HEK293 (cell line): ENCODE data around the gene CAPRIN2.

Experiments used
- ATF2 ChIP-seq: fragments of 450-650 bp; formaldehyde crosslinking; IDR thresholded peaks from 2 replicates; pipeline ENCODE4 v1.5.1; 2016; ENCODE audit warnings: missing biosample characterization, missing genetic modification characterization, low read depth
- BCL11A ChIP-seq: fragments of 450-650 bp; formaldehyde crosslinking; IDR thresholded peaks from 2 replicates; pipeline ENCODE4 v1.5.1; 2016; ENCODE audit warnings: low read depth, missing biosample characterization, missing genetic modification characterization
- BCL11B ChIP-seq: fragments of 450-650 bp; formaldehyde crosslinking; IDR thresholded peaks from 2 replicates; pipeline ENCODE4 v1.5.1; 2016; ENCODE audit warnings: low read depth, missing biosample characterization, missing genetic modification characterization
- CTCF ChIP-seq: fragments of 450-650 bp; formaldehyde crosslinking; IDR thresholded peaks from 2 replicates; pipeline ENCODE4 v1.5.1; 2016; ENCODE audit warnings: missing biosample characterization, missing genetic modification characterization
- FEZF1 ChIP-seq: fragments of 450-650 bp; formaldehyde crosslinking; IDR thresholded peaks from 2 replicates; pipeline ENCODE4 v1.5.1; 2016; ENCODE audit warnings: missing biosample characterization, missing genetic modification characterization
- KLF10 ChIP-seq: fragments of 450-650 bp; IDR thresholded peaks from 2 replicates; pipeline ENCODE4 v1.5.1; 2018; ENCODE audit warnings: missing biosample characterization, mild to moderate bottlenecking, missing genetic modification characterization
- KLF8 ChIP-seq: fragments of 450-650 bp; formaldehyde crosslinking; IDR thresholded peaks from 2 replicates; pipeline ENCODE4 v1.5.1; 2016; ENCODE audit warnings: missing biosample characterization, missing genetic modification characterization
- PRDM6 ChIP-seq: fragments of 450-650 bp; formaldehyde crosslinking; IDR thresholded peaks from 2 replicates; pipeline ENCODE4 v1.5.1; 2017; ENCODE audit warnings: missing biosample characterization, missing genetic modification characterization
- SCRT1 ChIP-seq: fragments of 450-650 bp; formaldehyde crosslinking; IDR thresholded peaks from 2 replicates; pipeline ENCODE4 v1.5.1; 2016; ENCODE audit warnings: missing biosample characterization, missing genetic modification characterization, borderline replicate concordance
- TCF7L2 ChIP-seq: IDR thresholded peaks from 2 replicates; pipeline ENCODE4 v1.6.1; 2011; ENCODE audit warnings: low read depth, mild to moderate bottlenecking, inconsistent platforms, low read length, moderate library complexity, borderline replicate concordance
- TRIM28 ChIP-seq: IDR thresholded peaks from 2 replicates; pipeline ENCODE4 v1.6.1; 2011; ENCODE audit warnings: low read length, control low read depth, borderline replicate concordance
- WT1 ChIP-seq: fragments of 450-650 bp; formaldehyde crosslinking; IDR thresholded peaks from 2 replicates; pipeline ENCODE4 v1.5.1; 2016; ENCODE audit warnings: missing biosample characterization, missing genetic modification characterization
- ZBTB1 ChIP-seq: fragments of 450-650 bp; formaldehyde crosslinking; IDR thresholded peaks from 2 replicates; pipeline ENCODE4 v1.5.1; 2016; ENCODE audit warnings: missing biosample characterization, missing genetic modification characterization
- ZBTB8A ChIP-seq: fragments of 450-650 bp; formaldehyde crosslinking; IDR thresholded peaks from 2 replicates; pipeline ENCODE4 v1.5.1; 2016; ENCODE audit warnings: missing biosample characterization, missing genetic modification characterization
- ZEB2 ChIP-seq: fragments of 450-650 bp; formaldehyde crosslinking; IDR thresholded peaks from 2 replicates; pipeline ENCODE4 v1.5.1; 2016; ENCODE audit warnings: missing biosample characterization, missing genetic modification characterization
- ZNF140 ChIP-seq: fragments of 450-650 bp; formaldehyde crosslinking; IDR thresholded peaks from 2 replicates; pipeline ENCODE4 v1.5.1; 2016; ENCODE audit warnings: missing biosample characterization, missing genetic modification characterization
- ZNF18 ChIP-seq: fragments of 450-650 bp; formaldehyde crosslinking; IDR thresholded peaks from 2 replicates; pipeline ENCODE4 v1.5.1; 2016; ENCODE audit warnings: missing biosample characterization, missing genetic modification characterization
- ZNF266 ChIP-seq: fragments of 450-650 bp; formaldehyde crosslinking; IDR thresholded peaks from 2 replicates; pipeline ENCODE4 v1.5.1; 2016; ENCODE audit warnings: missing biosample characterization, missing genetic modification characterization, low read depth
- ZNF366 ChIP-seq: fragments of 450-650 bp; formaldehyde crosslinking; conservative IDR thresholded peaks from 2 replicates; pipeline ENCODE4 v1.5.1; 2016; ENCODE audit warnings: missing biosample characterization, missing genetic modification characterization
- ZNF580 ChIP-seq: fragments of 450-650 bp; formaldehyde crosslinking; IDR thresholded peaks from 2 replicates; pipeline ENCODE4 v1.5.1; 2016; ENCODE audit warnings: missing biosample characterization, missing genetic modification characterization
- ZNF621 ChIP-seq: fragments of 450-650 bp; formaldehyde crosslinking; IDR thresholded peaks from 2 replicates; pipeline ENCODE4 v1.5.1; 2017; ENCODE audit warnings: missing biosample characterization, missing genetic modification characterization
- ZNF629 ChIP-seq: fragments of 450-650 bp; formaldehyde crosslinking; IDR thresholded peaks from 2 replicates; pipeline ENCODE4 v1.5.1; 2017; ENCODE audit warnings: missing biosample characterization, missing genetic modification characterization
- ZNF664 ChIP-seq: fragments of 450-650 bp; formaldehyde crosslinking; IDR thresholded peaks from 2 replicates; pipeline ENCODE4 v1.5.1; 2016; ENCODE audit warnings: missing biosample characterization, missing genetic modification characterization
- ZNF843 ChIP-seq: fragments of 450-650 bp; formaldehyde crosslinking; IDR thresholded peaks from 2 replicates; pipeline ENCODE4 v1.5.1; 2016; ENCODE audit warnings: missing biosample characterization, missing genetic modification characterization
- TF ChIP-seq, protein P1 (sequence below): fragments of 450-650 bp; formaldehyde crosslinking; IDR thresholded peaks from 2 replicates; pipeline ENCODE4 v1.5.1; 2016; ENCODE audit warnings: missing biosample characterization, missing genetic modification characterization
- TF ChIP-seq, protein P2 (sequence below): fragments of 450-650 bp; formaldehyde crosslinking; IDR thresholded peaks from 2 replicates; pipeline ENCODE4 v1.5.1; 2016; ENCODE audit warnings: missing biosample characterization, missing genetic modification characterization

The CAPRIN2 gene

DNA sequence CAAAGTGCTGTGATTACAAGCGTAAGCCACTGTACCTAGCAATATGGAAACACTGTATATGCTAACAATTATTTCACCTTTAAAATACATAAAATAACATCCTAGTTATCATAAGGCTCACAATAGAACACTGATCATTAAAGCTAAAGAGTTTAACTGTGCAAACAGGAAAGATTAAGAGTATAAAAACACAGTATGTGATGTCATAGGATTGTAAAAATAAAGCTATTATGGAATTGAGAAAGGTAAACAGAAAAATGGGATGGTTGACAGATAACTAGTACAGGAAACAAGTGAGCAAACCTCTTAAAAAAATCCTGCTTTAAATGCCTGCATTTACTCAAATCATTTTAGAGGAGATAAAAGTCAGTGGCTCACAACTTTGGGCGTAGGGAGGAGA lies 48.3 kb downstream of the CAPRIN2 start (continued):
- TF ChIP-seq CTCF (no peak), ZNF843 (tag by site-specific recombination) (peak; percentile 85), ATF2 (peak; percentile 81), BCL11B (tag by site-specific recombination) (0 out of 2 replicates have a peak, but pooled peaks have one; percentile 53), ZNF629 (peak; percentile 86), ZBTB8A (tag by site-specific recombination) (no peak), ZNF18 (tag by site-specific recombination) (no peak), SCRT1 (peak; percentile 52; the same call in 1 of the 2 replicates), ZBTB1 (tag by site-specific recombination) (0 out of 2 replicates have a peak, but pooled peaks have one; percentile 58), KLF10 (tag by site-specific recombination) (no peak), ZEB2 (tag by site-specific recombination) (0 out of 2 replicates have a peak, but pooled peaks have one; percentile 38), ZNF266 (tag by site-specific recombination) (no peak), FEZF1 (tag by site-specific recombination) (peak; percentile 95), ZNF366 (tag by site-specific recombination) (no peak), WT1 (tag by site-specific recombination) (peak; percentile 69; the same call in 1 of the 2 replicates), ZNF621 (0 out of 2 replicates have a peak, but pooled peaks have one; percentile 58), ZNF664 (tag by site-specific recombination) (no peak), KLF8 (peak; percentile 38; the same call in 1 of the 2 replicates), BCL11A (peak; percentile 68; the same call in 1 of the 2 replicates), TRIM28 (peak; percentile 25; the same call in 1 of the 2 replicates), TCF7L2 (peak; percentile 43; the same call in 1 of the 2 replicates), ZNF580 (tag by site-specific recombination) (0 out of 2 replicates have a peak, but pooled peaks have one; percentile 29), PRDM6 (tag by site-specific recombination) (peak; percentile 92), ZNF140 (tag by site-specific recombination) (no peak)
- TF ChIP-seq, protein P1, sequence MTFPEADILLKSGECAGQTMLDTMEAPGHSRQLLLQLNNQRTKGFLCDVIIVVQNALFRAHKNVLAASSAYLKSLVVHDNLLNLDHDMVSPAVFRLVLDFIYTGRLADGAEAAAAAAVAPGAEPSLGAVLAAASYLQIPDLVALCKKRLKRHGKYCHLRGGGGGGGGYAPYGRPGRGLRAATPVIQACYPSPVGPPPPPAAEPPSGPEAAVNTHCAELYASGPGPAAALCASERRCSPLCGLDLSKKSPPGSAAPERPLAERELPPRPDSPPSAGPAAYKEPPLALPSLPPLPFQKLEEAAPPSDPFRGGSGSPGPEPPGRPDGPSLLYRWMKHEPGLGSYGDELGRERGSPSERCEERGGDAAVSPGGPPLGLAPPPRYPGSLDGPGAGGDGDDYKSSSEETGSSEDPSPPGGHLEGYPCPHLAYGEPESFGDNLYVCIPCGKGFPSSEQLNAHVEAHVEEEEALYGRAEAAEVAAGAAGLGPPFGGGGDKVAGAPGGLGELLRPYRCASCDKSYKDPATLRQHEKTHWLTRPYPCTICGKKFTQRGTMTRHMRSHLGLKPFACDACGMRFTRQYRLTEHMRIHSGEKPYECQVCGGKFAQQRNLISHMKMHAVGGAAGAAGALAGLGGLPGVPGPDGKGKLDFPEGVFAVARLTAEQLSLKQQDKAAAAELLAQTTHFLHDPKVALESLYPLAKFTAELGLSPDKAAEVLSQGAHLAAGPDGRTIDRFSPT (tag by site-specific recombination) = peak; percentile 78
- TF ChIP-seq, protein P2, sequence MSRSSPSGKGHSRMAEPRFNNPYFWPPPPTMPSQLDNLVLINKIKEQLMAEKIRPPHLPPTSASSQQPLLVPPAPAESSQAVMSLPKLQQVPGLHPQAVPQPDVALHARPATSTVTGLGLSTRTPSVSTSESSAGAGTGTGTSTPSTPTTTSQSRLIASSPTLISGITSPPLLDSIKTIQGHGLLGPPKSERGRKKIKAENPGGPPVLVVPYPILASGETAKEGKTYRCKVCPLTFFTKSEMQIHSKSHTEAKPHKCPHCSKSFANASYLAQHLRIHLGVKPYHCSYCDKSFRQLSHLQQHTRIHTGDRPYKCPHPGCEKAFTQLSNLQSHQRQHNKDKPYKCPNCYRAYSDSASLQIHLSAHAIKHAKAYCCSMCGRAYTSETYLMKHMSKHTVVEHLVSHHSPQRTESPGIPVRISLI (tag by site-specific recombination) = 0 out of 2 replicates have a peak, but pooled peaks have one; percentile 47
